Endodermal cell (in vitro differentiated cells): Measurements from ENCODE around the gene PNPO. TPM values are rescaled to one million over a fixed set of nuclear protein-coding genes. Genes with fewer than 3 reads are reported as not detected.

Experiments
- DNase-seq: peaks from one replicate; pipeline ENCODE4 v3.0.0-alpha.2; 2017
- H3K27ac ChIP-seq: 2 replicates; pipeline ENCODE4 v1.5.1; 2013; ENCODE audit warnings: mild to moderate bottlenecking, low read depth, low read length, moderate library complexity
- H3K27me3 ChIP-seq: 2 replicates; pipeline ENCODE4 v1.6.1; 2013; ENCODE audit warnings: mild to moderate bottlenecking, low read length, moderate library complexity; ENCODE audit not compliant: insufficient read depth, control insufficient read depth, poor library complexity, severe bottlenecking
- H3K36me3 ChIP-seq: 2 replicates; pipeline ENCODE4 v1.7.0; 2013; ENCODE audit warnings: mild to moderate bottlenecking, low read length, moderate library complexity; ENCODE audit not compliant: control insufficient read depth, insufficient read depth
- H3K4me1 ChIP-seq: one replicate; pipeline ENCODE4 v1.7.0; 2013; ENCODE audit warnings: low read length; ENCODE audit not compliant: control insufficient read depth, insufficient read depth
- H3K4me3 ChIP-seq: 2 replicates; pipeline ENCODE4 v1.5.1; 2013; ENCODE audit warnings: mild to moderate bottlenecking, low read length, moderate library complexity
- H3K9ac ChIP-seq: 2 replicates; pipeline ENCODE4 v1.6.1; 2013; ENCODE audit warnings: mild to moderate bottlenecking, low read length, moderate library complexity; ENCODE audit not compliant: poor library complexity, severe bottlenecking; ENCODE audit errors: extremely low read depth
- H3K9me3 ChIP-seq: 2 replicates; pipeline ENCODE4 v1.6.1; 2013; ENCODE audit warnings: mild to moderate bottlenecking, low read length, moderate library complexity; ENCODE audit not compliant: control insufficient read depth
- H3K27ac Mint-ChIP-seq: 2 replicates; pipeline ENCODE4 v1.8.0; 2020; ENCODE audit warnings: mixed read lengths
- H3K27me3 Mint-ChIP-seq: 2 replicates; pipeline ENCODE4 v1.8.0; 2021; ENCODE audit warnings: mild to moderate bottlenecking, mixed read lengths; ENCODE audit not compliant: insufficient read depth
- H3K36me3 Mint-ChIP-seq: 2 replicates; pipeline ENCODE4 v1.8.0; 2020; ENCODE audit warnings: low read depth, mixed read lengths
- H3K4me1 Mint-ChIP-seq: 2 replicates; pipeline ENCODE4 v1.8.0; 2020; ENCODE audit warnings: mixed read lengths
- H3K4me3 Mint-ChIP-seq: 2 replicates; pipeline ENCODE4 v1.8.0; 2020; ENCODE audit warnings: mild to moderate bottlenecking, moderate library complexity, mixed read lengths
- H3K9me3 Mint-ChIP-seq: 2 replicates; pipeline ENCODE4 v1.8.0; 2020; ENCODE audit warnings: mild to moderate bottlenecking, mixed read lengths
- WGBS, 2 experiments: methylation state at CpG; one replicate each; pipeline versions ENCODE4 v1.1.5 to v1.1.7; 2013; ENCODE audit warnings: missing lambda C conversion rate in 2 of 2, mixed read lengths in 1 of 2; ENCODE audit not compliant: insufficient coverage in 1 of 2, insufficient read length in 1 of 2; 5-methylcytosine and 5-hydroxymethylcytosine counted together
- total RNA-seq, 2 donors: library from RNA; stranded (reverse); fragmentation: NEBNext Ultra II Directional in 1 of 2; extraction: Animal tissue kit (Norgen Biotek cat#: 25700) in 1 of 2; gene quantifications; 2 replicates in 1 of 2; 3 replicates in 1 of 2; pipeline ENCODE4 v1.2.1, GENCODE V29; 2021
- TF ChIP-seq, protein P1 (sequence below): fragments of 200-600 bp; sonication (generic); conservative IDR thresholded peaks from 2 replicates; pipeline ENCODE4 v1.5.0; 2021; ENCODE audit warnings: antibody characterized with exemption, mild to moderate bottlenecking

PNPO gene
- total RNA-seq, 2 donors from 2014 or later, result 8.5 to 10.4 TPM

DNA sequence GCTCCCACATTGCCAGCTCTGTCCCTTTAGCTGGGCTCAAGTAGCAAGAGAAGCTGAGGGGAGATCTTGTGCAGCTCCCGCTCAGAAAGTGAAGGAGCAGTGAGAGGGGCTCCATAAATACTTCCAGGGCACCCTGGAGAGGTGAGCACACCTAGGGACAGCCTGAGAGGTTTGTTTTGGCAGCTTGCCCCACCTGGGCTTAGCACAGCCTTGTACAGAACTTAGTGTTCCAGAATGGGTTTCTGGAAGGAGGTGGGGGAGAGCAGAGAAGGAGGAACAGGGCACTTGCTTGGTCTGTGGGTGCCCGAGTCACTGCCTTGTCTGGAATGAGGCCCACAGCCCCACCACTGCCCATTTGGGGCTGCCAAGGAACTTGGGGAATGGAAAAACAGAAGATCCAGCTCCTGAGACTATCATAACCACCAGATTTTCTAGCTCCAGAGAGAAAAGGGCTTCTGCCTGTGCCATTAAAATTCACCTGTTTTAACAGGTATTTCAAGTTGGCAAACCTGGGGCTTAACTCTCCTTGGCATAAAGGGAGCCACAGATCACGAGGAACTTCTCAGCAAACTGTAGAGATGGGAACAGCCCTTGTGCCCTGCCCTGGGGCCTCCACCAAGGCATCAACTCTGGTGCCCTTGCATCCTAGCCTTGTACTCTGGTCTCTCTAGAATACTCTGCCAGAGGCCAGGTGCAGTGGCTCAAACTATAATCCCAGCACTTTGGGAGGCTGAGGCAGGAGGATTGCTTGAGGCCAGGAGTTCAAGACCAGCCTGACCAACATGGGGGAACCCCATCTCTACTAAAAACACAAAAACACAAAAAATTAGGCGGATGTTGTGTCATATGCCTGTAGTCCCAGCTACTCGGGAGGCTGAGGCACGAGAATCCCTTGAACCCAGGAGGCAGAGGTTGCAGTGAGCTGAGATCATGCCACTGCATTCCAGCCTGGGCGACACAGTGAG is 14.4 kb downstream of the PNPO start:
- Histone ChIP-seq H3K4me3 (no peak overlapping the region), H3K4me1 (peaks cover 13% of the 10 kb centered on the region), H3K9ac (no peak overlapping the region), H3K36me3 (no peaks in the 10 kb centered on the region), H3K27me3 (no peaks in the 10 kb centered on the region), H3K9me3 (no peaks in the 10 kb centered on the region), H3K27ac (no peak overlapping the region)
- Mint-ChIP-seq H3K36me3 (no peaks in the 10 kb centered on the region), H3K4me3 (no peak overlapping the region), H3K9me3 (no peaks in the 10 kb centered on the region), H3K27me3 (peaks cover 17% of the 10 kb centered on the region), H3K4me1 (peaks cover 15% of the 10 kb centered on the region), H3K27ac (no peak overlapping the region)
- DNase-seq, result no peak
- 91 to 93% methylated on average over 6 to 7 of the region's 7 CpGs for WGBS, 2 experiments
- TF ChIP-seq, protein P1, sequence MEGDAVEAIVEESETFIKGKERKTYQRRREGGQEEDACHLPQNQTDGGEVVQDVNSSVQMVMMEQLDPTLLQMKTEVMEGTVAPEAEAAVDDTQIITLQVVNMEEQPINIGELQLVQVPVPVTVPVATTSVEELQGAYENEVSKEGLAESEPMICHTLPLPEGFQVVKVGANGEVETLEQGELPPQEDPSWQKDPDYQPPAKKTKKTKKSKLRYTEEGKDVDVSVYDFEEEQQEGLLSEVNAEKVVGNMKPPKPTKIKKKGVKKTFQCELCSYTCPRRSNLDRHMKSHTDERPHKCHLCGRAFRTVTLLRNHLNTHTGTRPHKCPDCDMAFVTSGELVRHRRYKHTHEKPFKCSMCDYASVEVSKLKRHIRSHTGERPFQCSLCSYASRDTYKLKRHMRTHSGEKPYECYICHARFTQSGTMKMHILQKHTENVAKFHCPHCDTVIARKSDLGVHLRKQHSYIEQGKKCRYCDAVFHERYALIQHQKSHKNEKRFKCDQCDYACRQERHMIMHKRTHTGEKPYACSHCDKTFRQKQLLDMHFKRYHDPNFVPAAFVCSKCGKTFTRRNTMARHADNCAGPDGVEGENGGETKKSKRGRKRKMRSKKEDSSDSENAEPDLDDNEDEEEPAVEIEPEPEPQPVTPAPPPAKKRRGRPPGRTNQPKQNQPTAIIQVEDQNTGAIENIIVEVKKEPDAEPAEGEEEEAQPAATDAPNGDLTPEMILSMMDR, result no peak

- Mint-ChIP-seq H3K27me3 (peaks cover 24% of the 10 kb centered on the region), H3K9me3 (peaks cover 3% of the 10 kb centered on the region), H3K27ac (no peak overlapping the region), H3K4me3 (peak overlapping the region; percentile 30), H3K36me3 (no peaks in the 10 kb centered on the region), H3K4me1 (peaks cover 15% of the 10 kb centered on the region)
- WGBS, 2 experiments, result 62 to 83% methylated on average over 3 to 4 of the region's 4 CpGs
- Histone ChIP-seq H3K27ac (no peak overlapping the region), H3K9ac (no peak overlapping the region), H3K4me1 (peaks cover 13% of the 10 kb centered on the region), H3K27me3 (no peaks in the 10 kb centered on the region), H3K36me3 (no peaks in the 10 kb centered on the region), H3K4me3 (no peak overlapping the region), H3K9me3 (no peaks in the 10 kb centered on the region)
- no peak for DNase-seq
- TF ChIP-seq, protein P1, result no peak
These were observed 15.6 kb downstream of the PNPO start for GRCh38 chr17:47956791-47957590.

DNA sequence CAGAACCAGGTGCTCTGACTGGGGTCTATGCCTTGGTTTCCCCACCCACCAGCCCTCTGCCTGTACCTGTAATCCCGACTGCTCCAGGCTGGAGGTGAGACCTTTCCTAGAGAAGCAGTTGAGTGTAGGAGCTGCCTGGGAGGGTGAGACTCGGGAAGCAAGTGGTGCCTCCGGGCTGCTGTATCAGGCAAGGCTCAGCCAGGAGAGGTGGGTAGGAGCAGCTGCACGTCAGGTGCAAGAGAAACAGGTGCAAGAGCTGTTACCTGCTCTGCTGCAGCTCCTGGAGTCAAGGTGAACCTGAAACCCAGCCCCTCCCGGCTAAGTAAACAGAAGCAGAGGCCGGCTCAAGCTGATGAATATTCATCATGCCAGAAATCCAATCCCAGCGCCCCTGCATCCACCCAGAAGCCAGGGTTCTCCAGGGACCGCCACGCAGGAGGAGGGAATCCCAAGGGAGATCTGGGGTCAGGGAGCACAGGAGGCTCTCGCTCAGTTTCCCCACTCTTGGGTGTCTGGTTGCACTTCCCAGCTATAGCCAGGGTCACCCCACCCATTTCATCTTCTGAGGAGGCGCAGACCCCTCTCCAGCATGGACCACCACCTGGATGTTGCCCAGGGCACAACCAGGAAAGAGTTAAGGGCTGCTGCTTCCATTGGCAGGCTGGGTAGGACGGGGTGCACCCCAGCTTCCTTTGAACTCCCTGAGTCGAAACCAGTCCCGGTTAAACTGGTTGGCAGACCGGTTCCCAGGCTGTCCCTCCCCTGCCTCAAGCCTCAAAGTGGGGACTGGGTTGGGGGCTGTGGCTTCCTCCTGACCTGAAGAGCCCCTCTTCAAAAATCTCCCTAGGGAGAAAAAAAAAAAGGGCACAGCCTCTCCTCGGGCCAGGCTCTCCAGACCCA is 16.5 kb downstream of the PNPO start, which contains the start of gene PRR15L:
PRR15L (minus strand) TSS at position 293 of the 900 bp plus-strand sequence. CDS start 4,649 bp downstream, outside the sequence.
- peaks cover 13% of the 10 kb centered on the region for H3K4me1 ChIP-seq
- Mint-ChIP-seq H3K9me3 (peaks cover 3% of the 10 kb centered on the region), H3K27me3 (peaks cover 26% of the 10 kb centered on the region), H3K4me3 (peak within 1 kb of the TSS; percentile 30), H3K27ac (no peak within 1 kb of the TSS), H3K4me1 (peaks cover 15% of the 10 kb centered on the region), H3K36me3 (no peaks in the 10 kb centered on the region)
- H3K27ac ChIP-seq, result no peak within 1 kb of the TSS
- H3K9ac ChIP-seq, result no peak within 1 kb of the TSS
- TF ChIP-seq, protein P1, result no peak
- DNase-seq, result peak; percentile 80
- WGBS, 2 experiments, result 54 to 62% methylated on average over 6 to 16 of the region's 16 CpGs
- no peaks in the 10 kb centered on the region for H3K9me3 ChIP-seq
- H3K4me3 ChIP-seq, result no peak within 1 kb of the TSS
- H3K27me3 ChIP-seq, result no peaks in the 10 kb centered on the region
- no peaks in the 10 kb centered on the region for H3K36me3 ChIP-seq
